Breast epithelium (tissue), 3 donors: ENCODE data around the gene DSE.

Source experiments
- CTCF ChIP-seq, 3 donors: fragments of 450-650 bp; IDR thresholded peaks; one replicate each; pipeline ENCODE4 v1.5.1; 2016 to 2017; ENCODE audit warnings: antibody characterized with exemption in 3 of 3, mild to moderate bottlenecking in 3 of 3, moderate library complexity in 3 of 3
- POLR2AphosphoS5 ChIP-seq, 3 donors: sonication (generic); formaldehyde crosslinking; IDR thresholded peaks; one replicate each; pipeline ENCODE4 v1.6.1; 2017; ENCODE audit warnings: antibody characterized with exemption in 3 of 3

DNA sequence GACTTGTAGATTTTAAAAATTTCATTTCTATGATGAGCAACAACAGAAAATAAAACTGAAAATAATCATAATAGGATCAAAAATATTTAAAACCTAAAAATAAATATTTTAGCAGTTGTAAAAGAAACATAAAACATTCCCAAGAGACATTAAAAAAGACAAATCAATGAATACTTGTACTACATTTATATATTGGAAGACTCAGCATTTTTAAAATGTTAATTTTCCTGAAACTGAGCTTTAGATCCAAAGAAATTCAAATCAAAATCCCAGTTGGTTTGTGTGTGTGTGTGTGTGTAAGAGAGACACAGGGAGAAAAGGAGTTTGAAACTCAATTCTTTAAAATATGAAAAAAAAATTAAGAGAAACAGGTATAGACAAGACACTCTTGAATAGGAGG lies 38.7 kb upstream of the DSE start:
- TF ChIP-seq CTCF (IDR thresholded peaks at IDR 0.05) (no peak), POLR2AphosphoS5 (IDR thresholded peaks at IDR 0.05) (no peak)
